Measurements from ENCODE around the gene FAF2.
"Not testable (repeated sequence)": the region's sequence is repeated elsewhere in the genome, so short reads cannot be mapped to it uniquely, and the experiment has no call there.

The FAF2 gene

DNA sequence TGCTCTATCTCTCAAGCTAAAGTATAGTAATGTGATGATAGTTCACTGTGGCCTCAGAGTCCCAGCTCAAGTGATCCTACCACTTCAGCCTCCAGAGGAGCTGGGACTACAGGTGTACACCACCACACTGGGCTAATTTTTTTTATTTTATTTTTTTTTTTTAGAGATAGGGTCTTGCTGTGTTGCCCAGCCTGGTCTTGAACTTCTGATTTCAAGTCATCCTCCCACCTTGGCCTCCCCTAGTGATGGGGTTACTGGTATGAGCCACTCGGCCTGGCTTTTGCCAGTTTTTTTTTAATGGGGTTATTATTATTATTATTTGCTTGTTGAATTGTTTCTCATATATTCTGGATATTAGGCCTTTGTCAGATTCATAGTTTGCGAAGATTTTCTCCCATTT is 13.2 kb downstream of the FAF2 start:
- no peak for DNase-seq

DNA sequence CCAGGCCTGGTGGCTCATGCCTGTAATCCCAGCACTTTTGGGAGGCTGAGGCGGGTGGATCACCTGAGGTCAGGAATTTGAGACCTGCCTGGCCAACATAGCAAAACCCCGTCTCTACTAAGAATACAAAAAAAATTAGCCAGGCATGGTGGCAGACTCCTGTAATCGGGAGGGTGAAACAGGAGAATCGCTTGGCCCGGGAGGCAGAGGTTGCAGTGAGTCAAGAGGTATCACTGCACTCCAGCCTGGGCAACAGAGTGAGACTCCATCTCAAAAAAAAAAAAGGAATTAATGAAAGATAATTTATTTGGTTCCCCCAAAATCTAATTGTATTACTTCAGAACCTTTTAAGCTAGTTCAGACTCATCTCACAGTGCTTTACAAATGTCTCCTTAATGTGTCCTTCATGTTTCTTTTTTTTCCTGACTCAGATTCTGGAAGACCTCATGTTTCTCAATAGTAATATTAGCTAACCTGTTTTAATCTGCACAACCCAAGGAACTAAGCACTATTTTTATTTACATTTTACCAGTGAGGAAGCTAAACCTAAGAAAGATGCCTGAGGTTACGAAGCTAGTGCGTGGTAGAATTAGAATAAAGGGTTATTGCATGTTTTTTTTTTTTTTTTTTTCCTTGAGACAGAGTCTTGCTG is 15.1 kb downstream of the FAF2 start:
- DNase-seq, result no peak

DNA sequence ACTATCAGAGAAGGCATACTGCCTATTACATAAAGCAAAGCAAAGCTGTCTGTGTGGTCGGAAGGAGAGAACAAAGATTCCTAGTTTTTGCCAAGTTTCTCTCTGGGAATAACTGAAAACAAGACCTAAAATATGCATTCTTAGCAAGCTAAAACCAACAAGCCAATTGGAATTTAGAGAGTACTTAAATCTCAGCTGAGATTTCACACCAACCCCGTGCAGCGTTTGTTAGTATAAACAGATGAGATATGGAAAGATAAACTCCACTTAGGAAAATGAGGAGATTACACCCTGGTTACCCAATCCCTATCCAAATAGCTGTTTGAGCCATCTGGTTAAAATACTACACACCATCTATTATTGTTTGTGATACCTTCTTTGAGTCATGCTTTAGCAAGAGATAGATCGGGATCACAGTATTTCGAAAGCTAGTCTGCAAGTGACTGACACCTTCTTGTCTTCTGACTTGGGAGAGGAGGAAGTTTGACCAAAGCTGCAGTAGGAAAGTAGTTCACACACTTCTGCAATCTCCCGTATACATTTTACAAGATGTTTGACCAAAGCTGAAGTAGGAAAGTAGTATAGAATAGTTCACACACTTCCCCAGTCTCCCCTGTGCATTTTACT is 18.2 kb downstream of the FAF2 start:
- DNase-seq, result no peak

DNA sequence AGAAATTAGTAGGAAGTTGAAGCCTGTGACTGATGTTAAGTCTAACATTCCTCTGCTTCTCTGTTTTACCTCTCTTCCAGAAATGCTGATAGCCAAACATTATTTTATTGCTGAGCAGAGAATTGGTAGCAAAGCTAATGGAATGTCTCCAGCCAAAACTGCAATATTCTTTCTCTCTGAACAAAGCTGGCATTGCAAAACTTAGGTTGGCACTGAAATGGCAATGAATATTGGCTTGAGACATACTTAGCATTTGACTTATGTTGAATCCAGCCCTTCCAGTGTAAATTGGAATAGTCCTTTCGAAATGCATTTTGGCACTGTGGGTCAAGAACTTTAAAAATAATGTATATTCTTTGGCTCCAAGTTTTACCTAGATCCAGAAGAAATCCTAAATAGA is 21.1 kb downstream of the FAF2 start:
- DNase-seq, result no peak

DNA sequence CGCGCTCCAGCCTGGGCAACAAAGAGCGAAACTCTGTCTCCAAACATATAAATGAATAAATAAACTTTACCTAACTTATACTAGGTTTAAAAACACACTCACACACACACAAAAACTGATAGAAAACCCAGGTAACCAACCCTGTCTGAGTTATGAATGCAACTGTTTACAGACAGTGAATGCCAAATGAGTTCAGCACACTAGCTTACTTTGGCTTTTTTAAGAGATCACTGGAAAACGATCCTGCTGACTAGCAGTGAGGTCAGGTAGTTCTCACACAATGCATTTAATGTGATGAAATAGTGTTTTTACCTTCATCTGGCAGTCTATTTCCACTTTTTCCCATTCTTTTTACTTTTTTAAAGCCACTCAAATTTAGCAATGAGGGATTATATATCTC is 22.4 kb downstream of the FAF2 start:
- DNase-seq, result no peak

DNA sequence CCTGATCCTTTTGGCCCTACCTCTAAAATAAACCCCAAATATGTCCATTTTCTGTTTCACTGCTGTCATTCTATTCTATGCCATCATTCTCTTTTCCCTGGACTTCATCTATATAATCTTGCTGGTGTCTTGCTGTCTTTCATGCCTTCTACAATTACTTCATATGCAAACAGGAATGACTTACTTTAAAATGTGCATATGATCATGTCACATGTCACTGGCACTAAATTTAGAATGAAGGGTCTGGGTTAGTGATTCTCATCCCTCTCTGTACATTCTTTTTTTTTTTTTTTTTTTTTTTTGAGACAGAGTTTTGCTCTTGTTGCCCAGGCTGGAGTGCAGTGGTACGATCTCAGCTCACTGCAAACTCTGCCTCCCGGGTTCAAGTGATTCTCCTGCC is 22.9 kb downstream of the FAF2 start:
- no peak for DNase-seq

DNA sequence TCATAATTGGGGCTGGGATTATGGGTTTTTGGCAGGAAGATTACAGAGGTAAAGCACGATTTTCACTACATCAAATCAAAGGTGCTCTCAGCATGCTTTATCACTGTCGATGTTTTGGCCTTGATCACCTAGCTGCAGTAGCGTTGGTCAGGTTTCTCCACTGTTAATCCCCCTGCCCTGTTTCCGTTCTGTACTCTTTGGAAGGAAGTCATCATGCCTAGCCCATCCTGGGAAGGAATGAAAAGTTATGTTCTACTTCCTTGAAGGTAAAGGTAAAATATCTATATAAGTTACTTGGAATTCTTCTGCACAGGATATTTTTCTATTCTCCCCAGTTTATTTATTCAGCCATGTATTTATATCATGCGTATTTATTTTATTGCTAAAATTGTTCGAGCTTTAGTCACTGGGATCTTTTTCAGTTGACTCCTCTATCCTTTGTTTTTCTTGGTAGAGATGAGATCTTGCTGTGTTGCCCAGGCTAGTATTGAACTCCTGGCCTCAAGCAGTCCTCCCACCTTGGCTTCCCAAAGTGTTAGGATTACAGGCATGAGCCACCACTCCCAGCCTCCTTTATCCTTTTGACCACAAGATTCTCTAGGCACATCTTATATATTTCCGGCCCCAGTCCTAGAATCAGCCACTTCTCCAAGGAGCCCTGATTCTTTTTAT is 25.3 kb downstream of the FAF2 start:
- no peak for DNase-seq

DNA sequence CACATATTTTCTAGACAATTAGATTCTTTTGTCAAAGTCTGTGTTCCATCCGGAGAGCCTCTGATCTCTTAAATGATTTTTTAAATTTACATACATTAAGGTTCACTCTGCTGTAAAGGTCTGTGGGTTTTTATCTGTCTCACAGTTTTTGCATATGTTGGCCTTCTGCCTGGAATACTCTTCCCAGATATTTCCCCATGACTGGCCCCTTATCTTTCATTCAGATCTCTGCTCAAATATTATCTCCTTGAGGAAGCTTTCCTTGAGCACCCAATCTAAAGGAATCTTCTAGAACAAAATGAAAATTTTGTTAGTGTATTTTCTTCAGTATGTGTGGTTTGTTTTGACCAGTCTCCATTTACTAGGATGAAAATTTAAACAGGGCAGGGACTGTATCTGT is 26.3 kb downstream of the FAF2 start:
- no peak for DNase-seq

DNA sequence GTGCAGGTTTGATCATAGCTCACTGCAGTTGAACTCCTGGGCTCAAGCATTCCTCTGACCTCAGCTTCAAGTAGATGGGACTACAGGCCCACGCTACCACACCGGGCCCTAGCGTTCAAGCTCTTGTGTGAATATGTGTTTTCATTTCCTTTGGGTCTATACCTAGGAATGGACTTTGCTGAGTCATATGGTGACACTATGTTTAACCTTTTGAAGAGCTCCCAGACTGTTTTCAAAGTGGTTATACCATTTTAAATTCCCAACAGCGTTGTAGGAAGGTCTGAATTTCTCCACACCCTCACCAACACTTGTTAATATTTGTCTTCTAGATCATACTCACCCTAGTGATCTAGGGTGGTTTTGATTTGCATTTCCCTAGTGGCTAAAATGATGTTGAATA is 33.5 kb downstream of the FAF2 start:
- DNase-seq, result no peak

DNA sequence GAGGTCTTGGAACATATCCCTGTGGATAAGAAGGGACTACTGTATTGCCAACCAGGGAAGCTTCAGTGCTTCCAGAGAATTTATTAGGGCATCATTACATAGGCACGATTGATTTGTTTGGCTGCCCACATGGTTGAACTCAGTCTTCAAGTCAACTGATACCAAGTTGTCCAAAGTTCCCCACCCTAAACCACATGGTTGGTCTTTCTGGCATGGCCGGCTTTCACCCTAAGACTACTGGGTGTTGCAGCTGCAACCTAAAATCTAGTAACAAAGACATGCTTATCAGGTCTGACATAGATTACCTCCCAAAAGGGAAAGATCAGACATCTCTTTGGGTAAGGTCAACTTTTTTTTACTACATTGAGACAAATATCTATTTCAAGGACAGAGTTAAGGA is 37.0 kb downstream of the FAF2 start:
- no peak for DNase-seq

DNA sequence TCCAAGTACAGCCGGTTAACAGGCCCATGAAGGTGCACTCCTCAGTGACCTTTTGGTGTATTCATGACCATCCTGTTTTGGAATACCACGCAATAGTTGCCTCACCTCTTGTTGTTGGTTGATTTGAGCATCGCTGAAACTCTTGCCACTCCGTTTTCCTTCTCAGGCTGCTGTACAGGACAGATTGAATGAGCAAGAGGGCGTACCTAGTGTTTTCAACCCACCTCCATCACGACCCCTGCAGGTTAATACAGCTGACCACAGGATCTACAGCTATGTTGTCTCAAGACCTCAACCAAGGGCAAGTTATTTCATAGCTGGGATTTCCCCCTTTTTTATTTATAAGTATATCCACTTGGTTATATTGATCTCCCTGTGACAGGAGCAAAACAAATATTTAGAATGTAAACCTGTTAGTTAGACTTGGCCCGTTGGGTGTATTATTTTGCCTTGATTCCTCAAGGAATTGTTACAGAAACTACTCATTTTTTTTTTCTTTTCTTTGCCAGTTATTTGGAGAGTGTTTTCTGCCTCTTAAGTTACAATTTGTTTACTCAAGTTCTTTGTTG is 38.1 kb downstream of the FAF2 start:
- DNase-seq, result no peak

DNA sequence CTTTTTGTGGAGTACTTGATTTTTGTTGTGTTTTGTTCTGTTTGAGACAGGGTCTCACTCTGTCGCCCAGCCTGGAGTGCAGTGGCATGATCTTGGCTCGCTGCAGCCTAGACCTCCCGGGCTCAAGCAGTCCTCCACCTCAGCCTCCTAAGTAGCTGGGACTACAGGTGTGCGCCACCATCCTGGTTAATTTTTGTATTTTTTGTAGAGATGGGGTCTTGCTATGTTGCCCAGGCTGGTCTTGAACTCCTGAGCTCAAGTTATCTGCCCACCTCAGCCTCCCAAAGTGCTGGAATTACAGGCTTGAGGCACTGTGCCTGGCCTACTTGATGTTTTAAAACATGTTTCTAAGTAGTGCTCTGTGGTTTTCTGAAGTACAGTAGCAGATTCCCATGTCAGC is 39.0 kb downstream of the FAF2 start:
- DNase-seq, result not testable (repeated sequence)

DNA sequence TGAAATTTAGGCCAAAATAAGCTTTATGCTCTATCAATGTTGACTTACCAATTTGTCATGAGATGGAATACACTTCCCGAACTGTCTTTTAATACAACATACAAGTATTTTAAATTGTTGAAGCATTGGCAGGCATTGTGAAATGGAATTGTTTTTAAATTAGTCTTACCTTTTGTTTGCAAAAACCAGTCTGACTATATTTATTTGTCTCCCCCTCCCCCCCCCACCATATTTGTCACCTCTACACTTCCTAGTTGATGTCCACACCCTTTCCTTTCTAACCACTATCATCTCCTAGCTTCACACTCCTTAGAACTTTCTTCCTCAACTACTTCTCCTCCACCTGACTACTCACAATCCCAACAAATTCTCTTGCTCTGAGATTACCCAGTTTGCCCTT is 40.9 kb downstream of the FAF2 start:
- DNase-seq, result no peak

DNA sequence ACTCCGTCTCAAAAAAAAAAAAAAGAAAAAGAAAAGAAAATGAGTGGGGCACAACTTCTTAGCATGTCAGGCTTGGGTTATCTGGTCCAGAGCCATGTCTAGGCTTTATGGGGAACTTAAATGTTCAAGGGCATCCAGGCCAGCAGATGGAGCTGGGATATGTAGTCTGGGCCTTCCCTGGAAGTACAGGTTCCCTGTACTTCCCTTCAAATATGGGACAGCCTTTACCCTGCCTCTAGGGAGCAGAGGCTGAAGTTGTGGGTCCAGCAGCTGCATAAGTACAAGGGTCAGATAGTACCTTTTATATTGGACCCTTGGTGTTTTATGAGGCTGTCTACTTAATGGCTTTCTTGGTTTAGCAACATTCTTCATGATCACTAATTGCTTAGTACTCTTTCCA is 42.1 kb downstream of the FAF2 start:
- DNase-seq, result no peak

DNA sequence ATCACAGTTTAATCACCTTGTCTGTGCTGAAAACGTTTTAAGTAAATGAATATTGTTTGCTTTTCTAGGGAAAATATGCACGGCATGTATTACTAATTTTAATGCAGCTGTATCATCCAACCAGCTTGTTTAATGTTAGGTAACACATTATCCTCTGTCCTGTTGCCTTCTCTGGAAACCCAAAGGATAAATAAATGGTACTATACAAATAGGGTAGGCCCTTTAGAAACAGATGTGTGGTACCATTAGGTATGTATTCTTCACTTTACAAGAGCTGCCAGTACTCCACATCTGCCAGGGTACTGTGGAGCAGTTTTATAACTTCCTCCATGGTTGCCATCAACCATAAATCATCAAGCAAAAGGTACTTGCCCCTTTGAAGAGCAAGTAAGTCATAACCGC is 42.9 kb downstream of the FAF2 start:
- DNase-seq, result no peak

DNA sequence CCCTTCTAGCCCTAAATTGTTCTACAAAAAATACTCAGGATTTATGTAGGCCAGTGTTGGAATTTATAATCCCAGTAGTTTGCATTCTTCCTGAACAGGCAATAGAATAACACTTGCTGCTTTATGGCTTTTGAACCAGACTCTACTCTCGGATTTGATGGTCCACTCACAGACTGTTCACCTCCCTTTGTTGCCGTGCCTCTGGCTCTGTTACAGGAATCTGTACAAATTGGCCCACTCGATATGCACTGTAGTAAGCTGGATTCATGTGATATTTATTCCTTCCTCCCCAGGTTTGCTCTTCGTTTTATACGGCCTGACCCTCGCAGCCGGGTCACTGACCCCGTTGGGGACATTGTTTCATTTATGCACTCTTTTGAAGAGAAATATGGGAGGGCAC is 43.7 kb downstream of the FAF2 start:
- DNase-seq, result no peak

DNA sequence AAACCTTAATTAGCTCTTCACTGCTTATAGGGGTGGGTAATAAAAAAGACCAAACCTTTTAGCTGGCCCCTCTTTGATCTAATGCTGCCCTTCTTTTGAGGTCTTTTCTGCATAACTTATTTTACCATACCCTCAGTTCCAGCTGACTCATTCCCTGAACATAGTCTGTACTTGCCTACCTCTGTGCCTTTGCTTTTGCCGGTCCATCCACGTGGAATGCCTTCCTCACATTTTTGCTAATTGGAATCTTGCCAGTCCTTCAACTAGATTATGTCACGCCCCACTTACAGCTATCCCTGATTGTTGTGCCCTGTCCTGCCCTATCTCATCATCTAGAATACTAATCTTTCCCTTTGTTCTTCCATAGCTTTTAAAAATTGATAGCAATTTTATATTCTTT is 44.2 kb downstream of the FAF2 start:
- DNase-seq, result no peak

DNA sequence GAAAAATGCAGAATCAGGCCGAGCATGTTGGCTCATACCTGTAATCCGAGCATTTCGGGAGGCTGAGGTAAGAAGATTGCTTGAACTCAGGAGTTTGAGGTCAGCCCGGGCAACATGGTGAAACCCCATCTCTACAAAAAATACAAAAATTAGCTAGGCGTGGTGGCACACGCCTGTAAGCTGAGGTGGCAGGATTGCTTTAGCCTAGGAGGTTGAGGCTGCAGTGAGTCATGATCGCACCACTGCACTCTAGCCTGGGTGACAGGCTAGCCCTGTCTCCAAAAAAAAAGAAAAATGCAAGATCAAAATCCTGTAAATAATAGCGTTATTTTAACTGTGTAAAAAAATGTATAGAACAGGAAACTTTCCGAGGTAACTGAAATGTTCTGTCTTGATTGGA is 49.7 kb downstream of the FAF2 start:
- no peak for DNase-seq

DNA sequence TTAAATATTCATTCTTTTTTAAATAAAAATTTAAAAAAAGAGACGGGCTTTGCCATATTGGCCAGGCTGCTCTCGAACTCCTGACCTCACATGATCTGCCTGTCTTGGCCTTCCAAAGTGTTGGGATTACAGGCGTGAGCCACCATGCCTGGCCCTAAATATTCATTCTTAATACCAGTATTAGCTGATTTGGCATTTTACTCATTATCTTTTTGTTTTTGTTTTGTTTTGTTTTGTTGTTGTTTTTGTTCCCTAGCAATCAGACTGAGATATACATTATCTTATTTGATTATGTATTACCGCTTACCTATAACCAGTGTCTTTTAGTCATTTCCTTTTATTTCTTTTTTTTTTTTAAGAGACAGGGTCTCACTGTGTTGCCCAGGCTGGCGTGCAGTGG is 51.1 kb downstream of the FAF2 start:
- DNase-seq, result no peak

DNA sequence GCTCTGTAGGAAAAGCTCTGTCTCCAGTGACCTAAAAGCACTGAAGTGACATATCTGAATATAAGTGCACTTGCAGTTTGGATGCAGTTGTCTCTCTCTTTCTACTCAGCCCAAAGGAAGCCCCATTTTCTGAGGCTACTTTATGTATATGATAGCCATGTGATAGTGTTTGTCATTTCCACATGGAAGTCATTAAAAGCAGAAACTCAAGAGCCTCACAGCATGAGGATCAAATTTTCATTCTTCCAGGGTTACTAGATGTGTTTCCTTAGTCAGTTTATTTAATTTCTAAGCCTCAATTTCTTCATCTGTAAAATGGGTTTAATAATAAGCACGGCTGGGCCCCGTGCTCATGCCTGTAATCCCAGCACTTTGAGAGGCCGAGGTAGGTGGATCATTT is 52.3 kb downstream of the FAF2 start:
- no peak for DNase-seq

DNA sequence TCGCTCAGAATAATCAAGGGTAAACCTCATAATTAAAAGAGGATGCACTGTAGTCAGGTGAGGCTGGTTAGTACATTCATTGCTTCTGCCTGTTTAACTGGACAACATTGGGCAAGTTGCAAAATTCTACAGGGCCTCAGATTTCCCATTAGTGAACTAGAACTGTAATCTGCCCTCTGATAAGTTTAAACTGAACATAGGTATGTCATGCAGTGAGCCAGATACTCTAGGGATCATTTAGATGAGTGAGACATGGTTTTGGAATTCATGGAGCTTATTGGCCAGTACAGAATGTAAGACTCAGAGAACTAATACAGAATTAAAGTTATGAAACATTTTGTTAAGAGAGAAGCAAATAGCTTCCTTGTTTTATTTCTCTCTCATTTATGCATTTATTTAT is 53.1 kb downstream of the FAF2 start:
- no peak for DNase-seq

DNA sequence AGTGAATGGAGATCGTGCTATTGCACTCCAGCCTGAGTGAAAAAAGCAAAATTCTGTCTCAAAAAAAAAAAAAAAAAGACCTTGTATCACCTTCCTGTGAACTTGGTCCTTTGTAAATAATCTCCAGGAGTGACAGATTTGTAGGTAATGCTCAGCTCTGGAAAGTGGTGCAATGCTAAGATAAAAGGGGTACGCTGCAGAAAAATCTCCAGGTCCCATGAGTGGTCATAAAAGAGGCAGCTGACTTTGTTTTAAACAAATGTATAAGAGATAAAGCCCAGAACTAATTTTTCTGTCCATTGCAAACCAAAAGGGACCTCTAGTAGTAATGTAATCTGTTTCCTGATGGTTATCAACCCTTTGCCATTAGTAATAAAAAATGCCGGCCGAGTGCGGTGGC is 55.3 kb downstream of the FAF2 start:
- no peak for DNase-seq

DNA sequence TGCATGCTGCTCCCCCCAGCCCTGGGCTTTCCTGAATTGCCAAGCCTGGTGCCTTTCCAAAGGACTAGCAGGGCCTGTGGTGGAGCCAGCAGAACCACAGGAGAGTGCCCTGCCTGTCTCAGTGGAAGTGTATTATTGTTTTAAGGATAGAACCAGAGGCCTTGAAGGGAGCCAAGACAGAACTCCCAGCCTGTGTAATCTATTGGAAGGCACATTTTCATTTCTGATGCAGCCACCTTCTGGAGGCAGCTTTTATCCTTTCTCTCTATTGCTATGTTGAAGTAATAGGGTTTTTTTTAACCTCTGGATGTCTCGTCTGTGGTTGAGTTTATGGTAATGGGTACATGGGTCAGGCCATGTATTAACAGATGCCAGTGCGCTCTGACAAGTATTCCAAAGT is 59.7 kb downstream of the FAF2 start:
- DNase-seq, result no peak

DNA sequence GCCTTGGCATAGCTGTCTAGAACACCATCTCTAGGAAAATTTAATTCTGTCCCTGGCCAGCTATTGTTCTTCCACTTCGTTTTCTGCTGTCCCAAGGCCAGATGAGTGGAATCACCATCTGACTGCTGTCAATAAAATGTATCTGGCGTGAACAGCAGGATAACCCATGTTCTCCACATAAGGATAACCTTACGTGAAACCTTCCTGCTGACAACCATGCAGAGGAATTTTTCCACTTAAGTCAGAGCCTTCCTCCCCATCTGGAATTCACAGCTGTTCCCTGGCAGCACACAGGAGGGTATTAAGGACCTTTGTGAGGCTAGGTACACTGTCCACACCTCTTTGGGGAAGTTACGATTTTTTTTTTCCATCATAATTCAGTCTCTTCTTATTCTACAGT is 60.4 kb downstream of the FAF2 start:
- DNase-seq, result no peak

DNA sequence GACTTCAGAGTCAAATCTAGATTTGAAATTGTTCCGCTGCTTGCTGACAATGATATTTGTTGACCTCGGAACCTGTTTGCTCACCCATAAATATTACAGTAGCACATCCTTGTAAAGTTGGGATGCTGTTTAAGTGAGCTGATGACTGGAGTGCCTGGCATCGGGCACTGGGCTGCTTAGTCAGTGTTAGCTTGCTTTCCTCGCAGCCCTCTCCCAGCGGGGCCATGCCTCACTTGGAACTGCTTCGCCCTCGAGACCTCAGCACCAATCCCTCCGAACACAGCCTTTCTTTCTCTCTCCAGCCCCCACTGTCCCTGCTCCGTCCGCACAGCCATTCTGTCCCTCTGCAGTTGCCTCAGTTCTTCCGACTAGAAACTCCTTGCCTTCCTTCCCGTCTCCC is 65.6 kb downstream of the FAF2 start:
- DNase-seq, result no peak

Measured in activated CD4-positive, alpha-beta T cell treated with anti-CD3 and anti-CD28 coated beads for 4 hours (primary cell).